HG03378 (cell line): Measurements from ENCODE around the gene RBBP9.
"Not testable (repeated sequence)": the region's sequence is repeated elsewhere in the genome, so short reads cannot be mapped to it uniquely, and the experiment has no call there.

Experiments used
- ATAC-seq: cut with Tn5 transposase; IDR thresholded peaks from one replicate; pipeline ENCODE4 v1.9.1; 2021; ENCODE audit warnings: mild to moderate bottlenecking, moderate library complexity; ENCODE audit not compliant: unreplicated experiment

The RBBP9 gene

GRCh38 chr20:18496740-18497592 lies at the start of gene RBBP9:
TSS of gene RBBP9 (minus strand) at chr20:18497225. CDS start at chr20:18497167, 58 bp downstream.
- ATAC-seq = peak; percentile 91

GRCh38 chr20:18545566-18545965 lies 48.5 kb upstream of the RBBP9 start:
- no peak for ATAC-seq

GRCh38 chr20:18543932-18544331 lies 46.9 kb upstream of the RBBP9 start:
- no peak for ATAC-seq

- ATAC-seq = no peak
These were observed 46.2 kb upstream of the RBBP9 start for GRCh38 chr20:18543216-18543615.

- ATAC-seq = no peak
These were observed 44.7 kb upstream of the RBBP9 start for GRCh38 chr20:18541741-18542140.

GRCh38 chr20:18537651-18538050 lies 40.6 kb upstream of the RBBP9 start:
- ATAC-seq = no peak

- no peak for ATAC-seq
These were observed 37.1 kb upstream of the RBBP9 start for GRCh38 chr20:18533978-18534644.

- no peak for ATAC-seq
These were observed 36.5 kb upstream of the RBBP9 start for GRCh38 chr20:18533491-18533890.

GRCh38 chr20:18532626-18533025 lies 35.6 kb upstream of the RBBP9 start:
- no peak for ATAC-seq

- no peak for ATAC-seq
These were observed 32.0 kb upstream of the RBBP9 start for GRCh38 chr20:18529041-18529440.

- ATAC-seq = no peak
These were observed 30.8 kb upstream of the RBBP9 start for GRCh38 chr20:18527836-18528235.

GRCh38 chr20:18527339-18527738 lies 30.3 kb upstream of the RBBP9 start:
- no peak for ATAC-seq

GRCh38 chr20:18526761-18527160 lies 29.7 kb upstream of the RBBP9 start:
- ATAC-seq = not testable (repeated sequence)

- ATAC-seq = no peak
These were observed 27.6 kb upstream of the RBBP9 start for GRCh38 chr20:18524646-18525045.

GRCh38 chr20:18523066-18523465 lies 26.0 kb upstream of the RBBP9 start:
- ATAC-seq = no peak

- not testable (repeated sequence) for ATAC-seq
These were observed 25.0 kb upstream of the RBBP9 start for GRCh38 chr20:18522066-18522465.

GRCh38 chr20:18515973-18516372 lies 18.9 kb upstream of the RBBP9 start:
- ATAC-seq = no peak

- no peak for ATAC-seq
These were observed 17.1 kb upstream of the RBBP9 start for GRCh38 chr20:18514127-18514526.

- no peak for ATAC-seq
These were observed 16.2 kb upstream of the RBBP9 start for GRCh38 chr20:18513208-18513607.

- ATAC-seq = no peak
These were observed 14.5 kb upstream of the RBBP9 start for GRCh38 chr20:18511571-18511970.

GRCh38 chr20:18507218-18508191 lies 10.5 kb upstream of the RBBP9 start, which contains the start of gene SEC23B:
TSS of gene SEC23B (plus strand) at chr20:18507940. CDS start at chr20:18510836, 2,896 bp downstream.
- peak; percentile 96 for ATAC-seq
